PFSK-1 (cell line): ENCODE results near the gene CHRNB1.
A peak's percentile ranks its signal among the peaks of the same experiment; 100 is the strongest.

Source experiments
- FOXP2 ChIP-seq: optimal IDR thresholded peaks from 2 replicates; pipeline ENCODE3; 2011; ENCODE audit warnings: borderline replicate concordance, control low read depth, inconsistent platforms; ENCODE audit not compliant: insufficient read depth; ENCODE audit errors: extremely low read length, extremely low read depth
- POLR2AphosphoS5 ChIP-seq: IDR thresholded peaks from 2 replicates; pipeline ENCODE4 v1.6.1; 2012; ENCODE audit warnings: low read depth, mild to moderate bottlenecking, control low read depth, low read length, moderate library complexity
- REST ChIP-seq, 2 experiments: IDR thresholded peaks; 2 replicates each; pipeline versions ENCODE4 v1.6.1 to v1.8.0; 2011 to 2012; ENCODE audit warnings: low read depth in 2 of 2, low read length in 2 of 2, control low read depth in 1 of 2, inconsistent platforms in 1 of 2, mild to moderate bottlenecking in 1 of 2, moderate library complexity in 1 of 2; ENCODE audit not compliant: insufficient read depth in 1 of 2
- SIN3A ChIP-seq: IDR thresholded peaks from 2 replicates; pipeline ENCODE4 v1.6.1; 2012; ENCODE audit warnings: mild to moderate bottlenecking, low read length, moderate library complexity, borderline replicate concordance; ENCODE audit not compliant: insufficient read depth
- TAF1 ChIP-seq: IDR thresholded peaks from 2 replicates; pipeline ENCODE4 v1.6.1; 2012; ENCODE audit warnings: low read length, control low read depth, borderline replicate concordance; ENCODE audit not compliant: insufficient read depth

CHRNB1 gene

GRCh38 chr17:7460850-7461660 is 16.2 kb downstream of the CHRNB1 start:
- TF ChIP-seq TAF1 = no peak
- no peak for TF ChIP-seq FOXP2
- no peak for TF ChIP-seq REST (IDR thresholded peaks at IDR 0.05; ENCODE audit: insufficient read depth in 1 of 2, low read depth in 2 of 2, low read length in 2 of 2)
- TF ChIP-seq POLR2AphosphoS5 = no peak
- TF ChIP-seq SIN3A = no peak

- TF ChIP-seq POLR2AphosphoS5 (0 out of 2 replicates have a peak, but pooled peaks have one; percentile 5), TAF1 (no peak), REST (IDR thresholded peaks at IDR 0.05; ENCODE audit: insufficient read depth in 1 of 2, low read depth in 2 of 2, low read length in 2 of 2) (no peak), SIN3A (no peak), FOXP2 (no peak)
Measured at GRCh38 chr17:7462474-7463371, 17.9 kb downstream of the CHRNB1 start.

GRCh38 chr17:7463372-7463846 is 18.5 kb downstream of the CHRNB1 start:
- TF ChIP-seq TAF1 = no peak
- no peak for TF ChIP-seq POLR2AphosphoS5
- no peak for TF ChIP-seq FOXP2
- TF ChIP-seq SIN3A = no peak
- TF ChIP-seq REST (IDR thresholded peaks at IDR 0.05; ENCODE audit: insufficient read depth in 1 of 2, low read depth in 2 of 2, low read length in 2 of 2) = no peak

- TF ChIP-seq SIN3A (no peak), TAF1 (no peak), FOXP2 (no peak), REST (IDR thresholded peaks at IDR 0.05; ENCODE audit: insufficient read depth in 1 of 2, low read depth in 2 of 2, low read length in 2 of 2) (no peak), POLR2AphosphoS5 (no peak)
Measured at GRCh38 chr17:7464081-7464480, 19.2 kb downstream of the CHRNB1 start.
